Middle frontal gyrus (tissue), 1 donor: ENCODE results near the gene BPIFB4.
"Not testable (repeated sequence)": the region's sequence is repeated elsewhere in the genome, so short reads cannot be mapped to it uniquely, and the experiment has no call there.

Source experiments
- DNase-seq: peaks from one replicate; pipeline ENCODE4 v3.0.0-alpha.2; 2015; ENCODE audit warnings: low spot score; ENCODE audit errors: extremely low spot score

BPIFB4 gene

DNA sequence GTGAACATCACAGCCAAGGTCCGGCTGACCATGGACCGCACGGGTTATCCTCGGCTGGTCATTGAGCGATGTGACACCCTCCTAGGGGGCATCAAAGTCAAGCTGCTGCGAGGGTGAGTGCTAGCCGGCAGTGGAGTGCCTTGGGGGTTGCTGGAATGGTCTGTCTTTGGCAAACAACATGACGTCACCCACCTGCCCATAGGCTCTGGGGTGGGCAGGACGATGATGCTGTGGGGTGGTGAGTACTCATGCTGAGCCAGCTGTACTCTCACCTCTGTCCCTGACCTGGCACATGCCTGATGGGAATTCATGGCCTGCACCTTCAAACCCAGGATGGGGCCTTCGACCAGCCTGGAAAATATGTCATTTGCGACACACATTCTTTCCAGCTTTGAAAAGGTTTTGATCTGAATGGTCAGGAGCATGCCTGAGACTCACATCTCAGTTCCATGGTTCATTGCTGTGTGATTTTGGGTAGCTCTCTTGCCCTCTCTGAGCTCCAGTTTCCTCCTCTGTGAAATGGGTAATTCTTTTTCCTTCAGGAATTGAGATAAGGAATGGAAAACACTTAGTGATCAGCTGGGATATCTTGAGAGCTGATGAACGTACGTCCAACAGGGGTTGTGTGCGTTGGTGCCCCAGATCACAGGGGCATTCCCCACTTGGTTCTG, 6.7 kb downstream of the BPIFB4 start:
- no peak for DNase-seq

DNA sequence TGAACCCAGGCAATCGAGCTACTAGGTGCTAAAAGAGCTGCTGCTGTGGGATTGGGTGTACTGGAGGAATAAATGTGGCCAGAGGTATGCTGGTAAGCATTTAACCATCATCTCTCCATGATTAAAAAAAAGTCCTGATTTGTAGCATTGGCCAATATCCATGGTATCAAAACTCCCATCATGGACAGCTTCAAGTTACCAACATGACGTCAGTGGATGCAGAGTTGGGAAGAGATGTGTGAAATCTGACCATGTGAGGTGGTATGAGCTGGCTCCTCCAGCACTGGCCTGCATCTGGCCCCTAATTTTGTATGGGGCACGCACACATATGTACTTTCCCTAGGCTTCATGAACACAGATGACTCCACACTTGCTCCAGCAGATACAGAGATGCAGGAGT, 11.7 kb downstream of the BPIFB4 start:
- DNase-seq, result no peak

DNA sequence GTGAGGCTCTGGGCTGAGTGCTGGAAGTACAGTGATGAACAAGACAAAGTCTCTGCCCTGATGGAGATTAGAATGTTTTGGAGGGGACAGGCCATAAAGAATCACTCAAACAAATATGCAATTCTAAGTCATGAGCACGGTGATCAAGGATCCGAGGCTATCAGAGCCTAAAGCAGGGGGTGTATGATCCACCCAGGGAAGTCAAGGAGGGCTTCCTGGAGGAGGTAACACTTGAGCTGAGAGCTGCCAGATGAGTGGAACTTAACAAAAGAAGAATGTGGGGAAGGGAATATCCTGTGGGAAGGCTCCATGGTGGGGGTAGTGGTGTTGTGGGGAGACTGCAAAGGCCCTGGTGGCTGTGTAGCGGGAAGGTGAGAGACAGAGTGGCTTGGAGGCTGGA, 12.2 kb downstream of the BPIFB4 start:
- no peak for DNase-seq

DNA sequence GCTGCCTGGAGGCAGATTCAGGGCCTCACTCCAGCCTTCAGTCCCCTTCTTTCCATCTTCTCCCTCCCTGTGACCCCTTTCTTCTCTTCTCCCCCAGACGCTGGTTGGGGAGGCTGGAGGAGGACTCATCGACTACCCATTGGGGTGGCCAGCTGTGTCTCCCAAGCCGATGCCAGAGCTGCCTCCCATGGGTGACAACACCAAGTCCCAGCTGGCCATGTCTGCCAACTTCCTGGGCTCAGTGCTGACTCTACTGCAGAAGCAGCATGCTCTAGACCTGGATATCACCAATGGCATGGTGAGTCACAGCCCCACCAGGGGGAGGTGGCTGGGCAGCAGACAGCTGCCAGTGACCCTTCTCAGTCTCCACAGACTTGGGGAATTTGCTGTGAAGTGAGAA, 12.9 kb downstream of the BPIFB4 start:
- DNase-seq, result no peak

DNA sequence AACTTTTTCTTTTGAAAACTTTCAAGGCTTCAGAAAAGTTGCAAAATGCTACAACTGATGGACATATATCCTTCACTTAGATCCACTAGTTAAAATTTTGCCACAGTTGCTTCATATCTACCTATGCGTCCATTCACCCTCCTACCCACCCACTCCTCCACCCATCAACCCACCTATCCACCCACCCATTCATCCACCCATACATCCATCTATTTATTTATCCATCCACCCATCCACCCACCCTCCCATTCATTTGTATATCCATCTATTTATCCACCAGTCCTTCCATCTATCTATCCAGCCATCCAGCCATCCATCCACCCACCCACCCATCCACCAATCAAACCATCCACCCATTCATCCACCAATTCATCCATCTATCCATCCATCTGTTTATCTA, 13.6 kb downstream of the BPIFB4 start:
- no peak for DNase-seq

DNA sequence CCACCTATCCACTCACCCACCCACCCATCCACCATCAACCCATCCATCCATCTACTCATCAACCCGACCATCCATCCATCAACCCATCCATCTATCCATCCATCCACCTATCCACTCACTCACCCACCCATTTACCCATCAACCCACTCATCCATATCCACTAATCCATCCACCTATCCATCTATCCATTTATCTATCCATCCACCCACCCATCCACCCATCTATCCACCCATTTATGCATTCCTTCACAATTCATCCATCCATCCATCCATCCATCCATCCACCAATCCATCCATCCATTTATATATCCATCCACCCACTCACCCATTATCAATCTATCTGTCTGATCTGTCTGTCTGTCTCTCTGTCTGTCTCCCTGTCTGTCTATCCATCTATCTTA, 14.1 kb downstream of the BPIFB4 start:
- DNase-seq, result no peak

DNA sequence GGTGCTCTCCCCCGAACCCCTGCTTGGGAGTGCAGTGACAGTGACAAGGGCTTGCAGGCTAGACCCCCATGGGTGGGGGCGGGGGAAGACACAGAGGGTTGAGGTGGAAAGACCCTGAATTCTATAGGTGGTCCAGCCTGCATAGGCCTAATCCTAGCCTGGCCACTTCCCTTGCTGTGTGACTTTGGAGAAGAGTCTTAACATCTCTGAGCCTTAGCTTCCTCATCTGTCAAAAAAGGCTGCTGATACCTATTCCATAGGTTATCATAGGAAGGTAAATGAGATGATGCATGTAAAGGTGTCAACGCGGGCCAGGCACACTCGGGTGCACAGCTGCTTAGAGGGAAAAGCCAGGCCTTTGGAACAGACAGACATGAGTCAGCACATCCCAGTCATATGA, 15.8 kb downstream of the BPIFB4 start:
- DNase-seq, result no peak

DNA sequence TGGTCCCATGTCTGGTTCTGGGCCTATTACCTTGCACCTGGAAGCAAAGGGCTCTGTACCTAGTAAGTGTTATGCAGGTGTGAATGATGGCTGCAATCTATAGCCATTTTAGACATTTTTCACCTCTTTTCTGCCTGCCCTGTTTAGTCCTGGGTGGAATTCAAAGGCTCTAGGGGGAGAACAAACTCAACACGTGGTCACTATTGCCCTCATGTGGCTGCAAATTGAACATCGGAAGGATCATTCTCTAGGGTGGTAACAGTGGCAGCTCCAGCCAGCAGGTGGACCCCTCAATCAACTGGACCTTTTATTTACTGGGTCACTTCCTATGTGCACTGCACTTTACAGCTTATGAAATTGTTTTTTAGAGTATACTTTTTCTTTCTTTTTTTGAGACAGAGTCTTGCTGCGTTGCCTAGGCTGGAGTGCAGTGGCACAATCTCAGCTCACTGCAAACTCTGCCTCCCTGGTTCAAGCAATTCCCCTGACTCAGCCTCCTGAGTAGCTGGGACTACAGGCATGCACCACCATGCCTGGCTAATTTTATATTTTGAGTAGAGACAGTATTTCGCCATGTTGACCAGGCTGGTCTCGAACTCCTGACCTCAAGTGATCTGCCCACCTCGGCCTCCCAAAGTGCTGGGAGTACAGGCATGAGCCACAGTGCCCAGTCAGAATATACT, 16.6 kb downstream of the BPIFB4 start:
- peak; percentile 46 for DNase-seq

DNA sequence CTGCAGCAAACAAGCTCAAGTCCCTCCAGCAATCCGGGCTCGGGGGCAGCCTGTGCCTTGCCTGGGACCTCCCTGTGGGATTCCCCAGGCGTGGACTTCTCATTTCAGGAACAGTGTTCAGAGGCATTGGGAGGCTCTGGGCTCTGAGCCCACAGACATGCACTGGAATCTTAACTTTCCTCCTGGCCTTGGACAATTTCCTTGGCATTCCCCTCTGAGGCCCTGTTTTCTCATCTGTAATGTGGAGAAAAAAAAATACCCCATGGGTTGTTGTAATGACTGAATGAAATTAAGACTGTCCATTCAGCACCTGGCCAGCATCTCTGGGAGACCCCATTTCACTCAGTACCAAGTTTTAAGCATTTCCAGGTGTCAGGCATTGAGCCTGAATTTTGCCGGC, 17.6 kb downstream of the BPIFB4 start:
- no peak for DNase-seq

DNA sequence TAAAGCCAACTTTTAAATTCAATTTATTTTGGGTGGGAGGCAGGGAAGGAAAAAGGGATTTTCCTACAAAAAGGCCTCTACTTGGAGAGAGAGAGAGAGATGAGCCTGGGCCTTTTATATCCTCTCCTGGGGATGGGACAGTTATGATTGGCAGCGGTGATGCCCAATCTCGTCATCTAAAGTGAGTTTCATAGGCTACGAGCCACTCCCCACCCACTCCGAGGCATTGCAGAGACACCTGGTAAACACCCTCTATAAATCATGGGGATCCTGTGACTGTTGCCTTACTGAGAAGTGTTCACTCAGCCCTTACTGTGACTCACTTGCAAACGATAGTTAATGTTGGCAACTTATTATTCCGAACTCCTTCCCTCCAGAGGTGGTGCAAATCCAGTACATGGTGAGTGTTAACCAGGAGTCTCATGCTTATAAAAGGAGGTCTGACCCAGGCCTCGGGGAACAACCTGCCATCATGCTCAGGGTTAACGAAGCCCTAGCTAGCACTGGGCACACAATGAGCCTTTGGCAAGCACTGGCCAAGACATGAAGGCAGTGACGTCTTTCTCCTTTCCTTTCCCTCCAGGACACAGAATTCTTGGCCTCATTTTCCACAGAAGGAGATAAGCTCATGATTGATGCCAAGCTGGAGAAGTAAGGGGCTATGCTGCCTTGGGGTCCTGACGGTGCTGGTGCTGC, 20.5 kb downstream of the BPIFB4 start:
- no peak for DNase-seq

DNA sequence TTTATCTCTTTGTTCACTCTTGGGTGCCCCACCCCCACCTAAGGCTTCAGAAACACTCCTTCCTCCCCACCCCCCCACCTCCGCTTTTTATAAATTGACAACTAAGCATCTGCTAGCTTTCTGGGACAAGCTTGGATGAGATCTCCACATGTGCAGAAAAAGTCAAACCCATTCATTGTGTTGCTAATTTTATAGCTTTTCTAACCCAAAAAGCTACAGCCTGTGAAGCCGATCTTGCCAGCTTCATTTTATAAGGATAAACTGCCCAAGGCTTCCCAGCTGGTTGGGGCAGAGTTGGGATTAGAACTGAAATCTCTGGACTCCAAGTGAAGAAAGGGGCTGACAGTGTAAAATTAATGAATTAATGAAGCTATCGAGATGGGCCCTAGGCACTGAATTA, 24.1 kb downstream of the BPIFB4 start:
- DNase-seq, result peak; percentile 9

DNA sequence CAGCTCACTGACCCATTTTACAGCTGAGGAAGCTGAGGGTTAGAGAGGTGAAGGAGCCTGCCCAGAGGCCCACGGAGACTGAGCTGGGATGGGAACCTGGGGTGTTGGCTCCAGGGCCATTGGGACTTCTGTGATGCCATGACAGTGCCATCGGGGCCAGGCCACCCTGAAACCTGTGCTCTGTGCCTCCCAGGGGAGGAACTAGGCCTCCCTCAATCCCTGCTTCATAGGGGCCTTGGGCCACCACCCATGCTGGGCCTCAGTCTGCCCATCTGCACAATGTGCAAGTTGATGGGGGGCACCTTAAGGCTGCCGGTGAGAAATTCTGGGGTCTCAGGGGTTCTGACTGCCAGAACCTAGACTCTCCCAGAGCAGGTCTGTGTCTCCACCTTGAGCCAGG, 24.9 kb downstream of the BPIFB4 start:
- DNase-seq, result no peak

DNA sequence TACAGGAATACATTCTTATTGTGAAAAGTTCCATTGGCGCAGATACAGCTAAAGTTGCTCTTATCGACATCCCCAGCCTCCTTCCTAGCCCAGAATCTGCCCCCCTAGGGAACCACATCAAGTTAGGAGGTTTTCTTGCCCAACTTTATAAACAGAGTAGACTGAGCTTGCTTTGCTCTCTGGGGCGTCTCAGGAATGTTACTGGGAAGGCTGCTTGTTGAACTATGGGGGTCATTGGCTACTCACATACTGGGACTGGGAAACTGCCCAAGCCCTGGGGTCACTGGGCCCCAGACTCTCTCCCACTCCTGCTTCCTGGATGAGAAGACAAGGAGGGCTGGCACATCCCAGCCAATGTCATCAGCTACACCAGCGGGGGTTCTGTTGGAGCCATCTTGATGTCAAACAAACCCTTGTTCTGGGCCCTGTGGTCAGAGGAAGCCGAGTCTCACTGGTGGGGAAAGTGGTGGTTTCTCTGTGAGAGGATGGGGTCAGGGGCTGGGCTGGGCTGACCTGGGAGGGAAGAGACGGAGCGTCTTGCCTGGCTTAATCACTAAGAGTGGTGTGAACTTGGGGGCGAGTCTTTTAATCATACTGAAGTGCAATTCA, 26.0 kb downstream of the BPIFB4 start:
- no peak for DNase-seq

DNA sequence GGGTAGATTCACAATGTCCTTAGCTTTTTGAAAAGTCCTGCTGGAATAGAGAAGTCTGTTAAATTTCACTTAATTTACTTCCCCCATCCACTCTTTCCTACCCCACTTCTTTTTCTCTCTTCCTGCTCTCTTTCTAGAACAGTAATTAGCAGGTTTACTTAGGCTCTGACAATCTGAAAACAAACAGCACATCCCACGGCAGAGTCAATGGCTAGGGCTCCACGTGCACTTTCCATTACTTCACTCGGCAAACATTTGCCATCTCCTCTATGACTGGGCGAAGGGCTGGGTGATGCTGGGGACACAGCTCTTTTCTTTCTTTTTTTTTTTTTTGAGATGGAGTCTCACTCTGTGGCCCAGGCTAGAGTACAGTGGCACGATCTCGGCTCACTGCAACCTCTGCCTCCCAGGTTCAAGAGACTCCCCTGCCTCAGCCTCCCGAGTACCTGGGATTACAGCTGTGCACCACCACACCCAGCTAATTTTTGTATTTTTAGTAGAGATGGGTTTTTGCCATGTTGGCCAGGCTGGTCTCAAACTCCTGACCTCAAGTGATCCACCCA, 26.7 kb downstream of the BPIFB4 start:
- DNase-seq, result not testable (repeated sequence)

DNA sequence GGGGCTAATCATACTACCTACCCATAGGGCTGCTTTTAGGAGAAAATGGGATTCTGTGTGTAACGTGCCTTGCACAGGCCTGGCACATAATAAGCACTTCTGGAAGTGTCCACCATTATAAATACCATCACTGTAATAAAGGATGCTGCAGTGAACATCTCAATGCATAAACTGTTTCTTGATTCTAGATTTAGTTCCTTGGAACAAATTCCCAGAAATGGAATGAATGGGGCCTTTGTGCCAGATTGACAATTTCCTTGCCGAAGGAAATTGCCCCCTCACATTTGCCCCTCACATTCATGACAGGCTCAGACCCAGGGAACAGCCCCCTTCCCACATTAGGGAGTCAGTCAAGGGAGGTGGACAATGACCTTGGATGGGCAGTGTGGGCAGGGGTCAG, 29.2 kb downstream of the BPIFB4 start:
- DNase-seq, result no peak

DNA sequence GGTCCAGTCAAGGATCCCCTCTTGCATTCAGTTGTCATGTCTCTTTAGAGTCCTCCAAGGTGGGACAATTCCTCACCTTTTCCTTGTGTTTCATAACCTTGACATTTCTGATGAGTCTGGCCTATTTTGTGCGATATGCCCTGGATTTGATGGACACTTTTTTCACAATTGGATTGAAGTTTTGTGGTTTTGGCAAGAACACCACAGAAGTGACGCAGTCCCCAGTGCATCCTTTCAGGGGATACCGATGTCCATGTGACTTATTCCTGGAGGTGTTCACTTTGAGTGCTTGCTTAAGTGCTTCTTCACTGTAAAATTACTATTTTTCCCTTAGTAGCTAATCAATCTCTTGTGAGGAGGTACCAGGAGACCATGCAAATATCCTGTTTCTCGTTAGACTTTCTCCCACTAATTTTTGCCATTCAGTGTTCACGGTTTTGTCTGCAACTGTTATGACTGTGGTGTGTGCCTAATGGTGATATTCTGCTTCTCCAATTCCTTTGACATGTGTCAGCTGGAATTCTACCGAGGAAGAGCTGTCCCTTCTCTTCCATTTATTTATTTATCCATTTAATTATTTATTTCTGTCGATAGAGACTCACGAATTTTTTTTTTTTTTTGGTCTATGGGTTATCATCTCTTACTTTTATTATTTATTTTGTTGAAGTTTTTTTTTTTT, 30.8 kb downstream of the BPIFB4 start:
- no peak for DNase-seq

DNA sequence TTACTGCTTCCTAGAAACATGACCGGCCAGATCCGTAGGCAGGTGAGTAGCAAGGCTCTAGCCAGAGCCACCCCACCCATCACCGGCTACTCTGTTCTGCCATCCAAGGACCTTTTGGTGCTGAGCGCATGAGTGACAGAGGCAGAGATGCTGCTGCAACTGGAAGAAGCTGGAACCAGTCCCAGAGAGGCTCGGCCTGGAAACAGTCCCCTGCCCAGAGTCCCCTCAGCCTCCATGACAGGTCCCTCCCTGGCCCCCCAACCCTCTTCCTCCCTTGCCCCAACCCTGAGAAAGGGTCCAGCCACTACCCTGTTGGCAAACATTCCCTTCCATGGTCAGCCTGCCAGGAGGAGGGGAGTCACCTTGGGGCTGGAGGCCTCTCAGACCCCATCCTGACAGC, 31.9 kb downstream of the BPIFB4 start:
- no peak for DNase-seq

DNA sequence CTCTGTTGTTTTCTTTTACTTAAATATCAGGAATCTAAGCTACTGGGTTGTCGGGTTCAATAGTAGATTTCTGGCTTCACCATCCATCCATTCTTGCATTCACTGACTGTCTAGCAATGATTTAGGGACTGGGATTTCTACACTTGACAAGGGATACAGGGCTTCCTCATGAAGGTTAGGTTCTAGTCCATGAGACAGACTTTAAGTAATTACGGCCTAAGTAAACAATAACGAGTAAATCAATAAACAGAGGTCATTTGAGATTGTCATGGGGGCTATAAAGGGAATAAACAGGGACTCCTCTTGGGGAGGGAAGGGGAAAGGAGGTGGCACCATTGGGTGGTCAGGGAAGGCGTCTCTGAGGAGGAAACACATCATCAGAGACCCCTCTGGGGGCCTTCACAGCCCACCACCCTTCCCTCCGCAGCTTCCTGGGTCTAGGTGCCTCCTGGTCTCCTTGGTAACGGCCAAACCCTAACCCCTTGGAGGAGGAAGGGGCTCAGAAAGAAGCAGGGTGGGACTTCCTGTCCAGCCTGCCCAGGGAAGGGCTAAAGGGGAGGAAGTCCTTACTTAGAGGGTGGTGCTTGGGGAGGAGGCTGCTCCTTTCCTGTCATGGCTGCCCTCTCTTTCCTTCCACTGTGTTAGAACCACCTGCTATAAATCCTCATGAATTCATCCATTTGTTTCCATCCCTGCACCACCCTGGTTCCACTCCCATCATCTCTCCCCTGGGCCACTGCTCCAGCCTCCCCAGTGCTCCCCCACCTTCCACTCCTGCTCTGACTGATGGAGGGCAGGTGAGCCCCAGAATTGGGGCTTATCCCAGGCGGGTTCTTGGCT, 33.3 kb downstream of the BPIFB4 start:
- no peak for DNase-seq

DNA sequence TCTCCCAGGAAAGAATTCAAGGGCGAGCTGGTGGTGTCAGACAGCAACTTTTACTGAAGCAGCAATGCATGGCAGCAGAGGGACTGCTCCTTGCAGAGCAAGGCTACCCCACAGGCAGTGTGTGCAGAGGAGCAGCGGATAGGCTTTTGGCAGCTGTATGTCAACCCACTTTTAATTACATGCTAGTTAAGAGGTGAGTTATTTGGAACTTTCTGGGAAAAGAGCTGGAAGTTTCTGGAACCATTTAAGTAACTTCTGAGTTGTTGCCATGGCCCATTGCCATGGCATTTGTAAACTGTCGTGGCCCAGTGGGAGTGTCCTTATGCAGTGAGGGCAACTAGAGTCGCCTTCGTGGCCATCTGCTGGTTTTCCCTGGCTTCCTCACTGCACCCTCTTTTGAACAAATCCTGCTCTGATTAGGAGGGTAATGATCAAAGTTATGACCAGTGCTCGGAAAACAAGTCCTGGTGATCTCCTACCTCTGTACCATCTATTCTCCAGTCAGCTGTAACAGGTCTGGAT, 34.0 kb downstream of the BPIFB4 start:
- DNase-seq, result no peak

DNA sequence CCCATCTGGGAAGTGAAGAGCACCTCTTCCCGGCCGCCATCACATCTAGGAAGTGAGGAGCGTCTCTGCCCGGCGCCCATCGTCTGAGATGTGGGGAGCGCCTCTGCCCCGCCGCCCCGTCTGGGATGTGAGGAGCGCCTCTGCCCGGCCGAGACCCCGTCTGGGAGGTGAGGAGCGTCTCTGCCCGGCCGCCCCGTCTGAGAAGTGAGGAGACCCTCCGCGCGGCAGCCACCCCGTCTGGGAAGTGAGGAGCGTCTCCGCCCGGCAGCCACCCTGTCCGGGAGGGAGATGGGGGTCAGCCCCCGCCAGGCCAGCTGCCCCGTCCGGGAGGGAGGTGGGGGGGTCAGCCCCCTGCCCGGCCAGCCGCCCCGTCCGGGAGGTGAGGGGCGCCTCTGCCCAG, 36.1 kb downstream of the BPIFB4 start:
- not testable (repeated sequence) for DNase-seq
